NCI-H1930 (cell line): ENCODE results near the gene VSIG8.

Experiments used
- DNase-seq, 2 experiments: peaks; one replicate each; lab custom pipeline; 2025; lab: John Stamatoyannopoulos, UW

Gene VSIG8

GRCh38 chr1:159828581-159829272 lies 33.7 kb downstream of the VSIG8 start:
- DNase-seq, result no peak

GRCh38 chr1:159828176-159828575 lies 34.3 kb downstream of the VSIG8 start:
- no peak for DNase-seq

GRCh38 chr1:159827549-159827948 lies 34.9 kb downstream of the VSIG8 start:
- no peak for DNase-seq

GRCh38 chr1:159827102-159827490 lies 35.4 kb downstream of the VSIG8 start:
- DNase-seq, result no peak

GRCh38 chr1:159826441-159827101 lies 35.9 kb downstream of the VSIG8 start, which contains the start of gene SLAMF8:
TSS of gene SLAMF8 (plus strand) at chr1:159826873. CDS start at chr1:159826899, 26 bp downstream.
- DNase-seq, result no peak

GRCh38 chr1:159825564-159825963 lies 36.9 kb downstream of the VSIG8 start:
- no peak for DNase-seq

GRCh38 chr1:159823406-159823805 lies 39.1 kb downstream of the VSIG8 start:
- no peak for DNase-seq

GRCh38 chr1:159821171-159821867 lies 41.1 kb downstream of the VSIG8 start:
- DNase-seq, result peak; percentile 32 to 75

GRCh38 chr1:159817276-159818041 lies 45.0 kb downstream of the VSIG8 start:
- DNase-seq, result peak; percentile 87 to 91

GRCh38 chr1:159815926-159816325 lies 46.5 kb downstream of the VSIG8 start:
- DNase-seq, result no peak

GRCh38 chr1:159804924-159805323 lies 57.5 kb downstream of the VSIG8 start:
- DNase-seq, result no peak
